WERI-Rb-1 (cell line): ENCODE measurements around the gene SPSB4.
A peak's percentile ranks its signal among the peaks of the same experiment; 100 is the strongest.

Experiments
- DNase-seq: peaks from one replicate; pipeline ENCODE4 v3.0.0-alpha.2; 2020
- H3K27ac ChIP-seq: fragments of 250-450 bp; sonication (Bioruptor Pico); 2 replicates; pipeline ENCODE4 v1.5.1; 2020; ENCODE audit warnings: mild to moderate bottlenecking, moderate library complexity
- H3K27me3 ChIP-seq: fragments of 250-450 bp; sonication (Bioruptor Pico); 2 replicates; pipeline ENCODE4 v1.5.1; 2021; ENCODE audit warnings: mild to moderate bottlenecking, low read depth, moderate library complexity; ENCODE audit not compliant: insufficient read depth, severe bottlenecking
- H3K36me3 ChIP-seq: fragments of 250-450 bp; sonication (Bioruptor Pico); 2 replicates; pipeline ENCODE4 v1.5.1; 2020; ENCODE audit warnings: mild to moderate bottlenecking, moderate library complexity
- H3K4me3 ChIP-seq: 2 replicates; pipeline ENCODE4 v1.5.1; 2011; ENCODE audit warnings: low read depth, mild to moderate bottlenecking, control low read depth, low read length
- H3K9me3 ChIP-seq: fragments of 250-450 bp; sonication (Bioruptor Pico); 2 replicates; pipeline ENCODE4 v1.5.1; 2021; ENCODE audit warnings: mild to moderate bottlenecking, moderate library complexity; ENCODE audit not compliant: severe bottlenecking
- TF ChIP-seq, protein P1 (sequence below): IDR thresholded peaks from 2 replicates; pipeline ENCODE4 v1.5.1; 2011; ENCODE audit warnings: low read depth, mild to moderate bottlenecking, control low read depth, inconsistent platforms, low read length

The SPSB4 gene

DNA sequence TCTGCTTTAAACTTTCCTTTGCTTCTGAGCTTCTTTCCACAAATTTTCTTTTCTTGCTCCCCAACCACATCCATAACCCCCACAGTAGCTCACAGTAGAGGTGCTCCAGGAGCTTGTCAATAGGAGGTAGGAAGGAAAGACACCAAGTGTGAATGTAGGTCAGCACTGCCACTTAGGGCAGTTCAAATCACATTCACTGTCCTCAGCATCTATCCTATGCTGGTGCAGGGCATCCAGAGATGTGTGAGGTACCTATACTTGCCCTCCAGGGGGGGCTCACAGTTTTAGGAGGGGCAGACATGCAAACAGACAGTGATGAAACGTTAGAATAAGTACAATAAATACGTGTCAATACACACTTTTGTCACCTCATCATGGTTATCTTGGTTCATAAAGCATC is 1.5 kb upstream of the SPSB4 start:
- peak; percentile 46 for DNase-seq

GRCh38 chr3:141051443-141052200 is 475 bp downstream of the SPSB4 start:
- H3K27me3 ChIP-seq: no peaks in the 10 kb centered on the region
- H3K9me3 ChIP-seq: no peaks in the 10 kb centered on the region
- peak overlapping the region; percentile 92 for H3K4me3 ChIP-seq
- H3K27ac ChIP-seq: peak overlapping the region; percentile 89
- no peaks in the 10 kb centered on the region; the same call in 1 of the 2 replicates for H3K36me3 ChIP-seq
- TF ChIP-seq, protein P1, sequence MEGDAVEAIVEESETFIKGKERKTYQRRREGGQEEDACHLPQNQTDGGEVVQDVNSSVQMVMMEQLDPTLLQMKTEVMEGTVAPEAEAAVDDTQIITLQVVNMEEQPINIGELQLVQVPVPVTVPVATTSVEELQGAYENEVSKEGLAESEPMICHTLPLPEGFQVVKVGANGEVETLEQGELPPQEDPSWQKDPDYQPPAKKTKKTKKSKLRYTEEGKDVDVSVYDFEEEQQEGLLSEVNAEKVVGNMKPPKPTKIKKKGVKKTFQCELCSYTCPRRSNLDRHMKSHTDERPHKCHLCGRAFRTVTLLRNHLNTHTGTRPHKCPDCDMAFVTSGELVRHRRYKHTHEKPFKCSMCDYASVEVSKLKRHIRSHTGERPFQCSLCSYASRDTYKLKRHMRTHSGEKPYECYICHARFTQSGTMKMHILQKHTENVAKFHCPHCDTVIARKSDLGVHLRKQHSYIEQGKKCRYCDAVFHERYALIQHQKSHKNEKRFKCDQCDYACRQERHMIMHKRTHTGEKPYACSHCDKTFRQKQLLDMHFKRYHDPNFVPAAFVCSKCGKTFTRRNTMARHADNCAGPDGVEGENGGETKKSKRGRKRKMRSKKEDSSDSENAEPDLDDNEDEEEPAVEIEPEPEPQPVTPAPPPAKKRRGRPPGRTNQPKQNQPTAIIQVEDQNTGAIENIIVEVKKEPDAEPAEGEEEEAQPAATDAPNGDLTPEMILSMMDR: peak; percentile 65
- peak; percentile 72 for DNase-seq

More for the DNA sequence above, 1.5 kb upstream of the SPSB4 start:
- H3K9me3 ChIP-seq: no peaks in the 10 kb centered on the region
- H3K27ac ChIP-seq: no peak overlapping the region
- no peaks in the 10 kb centered on the region; the same call in 1 of the 2 replicates for H3K36me3 ChIP-seq
- no peak overlapping the region for H3K4me3 ChIP-seq
- H3K27me3 ChIP-seq: no peaks in the 10 kb centered on the region
- TF ChIP-seq, protein P1: peak; percentile 38; the same call in 1 of the 2 replicates

GRCh38 chr3:141052201-141053069 is 1.3 kb downstream of the SPSB4 start:
- DNase-seq: peak; percentile 68
- Histone ChIP-seq H3K27me3 (no peaks in the 10 kb centered on the region), H3K4me3 (peak overlapping the region; percentile 92), H3K9me3 (no peaks in the 10 kb centered on the region), H3K36me3 (no peaks in the 10 kb centered on the region; the same call in 1 of the 2 replicates), H3K27ac (peak overlapping the region; percentile 89)
- TF ChIP-seq, protein P1: no peak

- H3K9me3 ChIP-seq: peaks cover 6% of the 10 kb centered on the region
- H3K27me3 ChIP-seq: no peaks in the 10 kb centered on the region
- no peak overlapping the region for H3K4me3 ChIP-seq
- no peak overlapping the region for H3K27ac ChIP-seq
- H3K36me3 ChIP-seq: peaks cover 3% of the 10 kb centered on the region
- TF ChIP-seq, protein P1: no peak
- no peak for DNase-seq
These were observed 4.0 kb downstream of the SPSB4 start for GRCh38 chr3:141055136-141055535.

DNA sequence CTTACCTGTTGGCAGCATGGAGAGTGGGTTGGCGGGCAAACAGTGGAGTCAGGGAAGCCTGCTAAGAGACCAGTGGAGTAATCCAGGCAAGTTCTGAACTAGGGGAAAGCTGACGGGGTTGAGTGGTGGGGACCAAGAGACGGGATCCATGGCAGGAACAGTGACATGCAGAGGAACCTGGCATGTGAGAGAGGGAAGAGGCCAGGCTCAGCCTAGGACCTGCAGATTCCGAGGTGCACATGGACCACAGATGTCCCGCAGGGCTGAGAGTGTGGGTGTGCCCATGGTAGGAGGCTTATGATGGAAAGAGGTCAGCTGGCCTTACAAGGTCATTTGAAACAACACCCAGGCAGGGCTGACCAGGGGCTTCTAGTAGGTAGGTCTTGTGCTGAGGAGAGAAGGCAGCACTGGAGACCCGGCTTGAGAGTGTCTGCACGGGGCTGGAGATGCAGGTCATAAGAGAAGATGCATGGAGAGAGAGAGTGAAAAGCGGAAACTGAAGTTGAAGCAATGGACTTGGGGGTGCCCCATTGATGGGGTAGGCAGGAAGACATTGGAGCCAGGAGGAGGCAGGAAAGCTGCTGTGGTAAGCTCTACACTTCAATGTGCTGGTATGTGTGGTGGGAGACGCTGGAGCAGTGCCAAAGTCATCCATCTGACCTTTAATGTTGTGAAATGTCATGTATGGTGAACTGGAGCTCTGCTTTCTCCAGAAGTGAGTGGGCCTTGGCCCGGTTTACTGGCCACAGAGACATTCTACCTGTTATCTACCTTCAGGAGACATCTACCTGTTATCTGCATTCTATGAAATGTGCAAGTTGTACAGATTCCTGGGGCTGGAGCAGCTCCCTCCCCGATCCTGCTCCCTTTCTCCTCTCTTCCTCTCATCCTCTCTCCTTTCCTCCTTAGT is 4.6 kb downstream of the SPSB4 start:
- Histone ChIP-seq H3K36me3 (peaks cover 3% of the 10 kb centered on the region), H3K9me3 (peaks cover 6% of the 10 kb centered on the region), H3K27me3 (no peaks in the 10 kb centered on the region), H3K4me3 (no peak overlapping the region), H3K27ac (peak overlapping the region; percentile 83)
- TF ChIP-seq, protein P1: no peak
- DNase-seq: no peak
